ENCODE results near the gene UPK3A.
"Not testable (repeated sequence)": the region's sequence is repeated elsewhere in the genome, so short reads cannot be mapped to it uniquely, and the experiment has no call there.

GRCh38 chr22:45257941-45258340, 26.8 kb upstream of the UPK3A start:
- TF ChIP-seq, protein P1, sequence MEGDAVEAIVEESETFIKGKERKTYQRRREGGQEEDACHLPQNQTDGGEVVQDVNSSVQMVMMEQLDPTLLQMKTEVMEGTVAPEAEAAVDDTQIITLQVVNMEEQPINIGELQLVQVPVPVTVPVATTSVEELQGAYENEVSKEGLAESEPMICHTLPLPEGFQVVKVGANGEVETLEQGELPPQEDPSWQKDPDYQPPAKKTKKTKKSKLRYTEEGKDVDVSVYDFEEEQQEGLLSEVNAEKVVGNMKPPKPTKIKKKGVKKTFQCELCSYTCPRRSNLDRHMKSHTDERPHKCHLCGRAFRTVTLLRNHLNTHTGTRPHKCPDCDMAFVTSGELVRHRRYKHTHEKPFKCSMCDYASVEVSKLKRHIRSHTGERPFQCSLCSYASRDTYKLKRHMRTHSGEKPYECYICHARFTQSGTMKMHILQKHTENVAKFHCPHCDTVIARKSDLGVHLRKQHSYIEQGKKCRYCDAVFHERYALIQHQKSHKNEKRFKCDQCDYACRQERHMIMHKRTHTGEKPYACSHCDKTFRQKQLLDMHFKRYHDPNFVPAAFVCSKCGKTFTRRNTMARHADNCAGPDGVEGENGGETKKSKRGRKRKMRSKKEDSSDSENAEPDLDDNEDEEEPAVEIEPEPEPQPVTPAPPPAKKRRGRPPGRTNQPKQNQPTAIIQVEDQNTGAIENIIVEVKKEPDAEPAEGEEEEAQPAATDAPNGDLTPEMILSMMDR (IDR thresholded peaks at IDR 0.05): not testable (repeated sequence)
- TF ChIP-seq POLR2A (IDR thresholded peaks at IDR 0.05); POLR2AphosphoS5 (IDR thresholded peaks at IDR 0.05); EP300 (IDR thresholded peaks at IDR 0.05; ENCODE audit: low read depth): not testable (repeated sequence)
